Measurements from ENCODE around the gene MAS1L. TPM values are rescaled to one million over a fixed set of nuclear protein-coding genes. Genes with fewer than 3 reads are reported as not detected.

MAS1L gene
- total RNA-seq, 2 experiments from 2014 or later = not detected

GRCh38 chr6:29504961-29505360 lies 17.2 kb upstream of the MAS1L start:
- Mint-ChIP-seq H3K4me1 (peaks cover 1% of the 10 kb centered on the region), H3K4me3 (no peak overlapping the region), H3K9me3 (no peaks in the 10 kb centered on the region), H3K36me3 (ENCODE audit: low read depth) (no peaks in the 10 kb centered on the region), H3K27ac (no peak overlapping the region), H3K27me3 (peaks cover 3% of the 10 kb centered on the region)
- ChIA-PET CTCF (no interaction called here), POLR2A (no interaction called here)
- DNase-seq = peak; percentile 3

DNA sequence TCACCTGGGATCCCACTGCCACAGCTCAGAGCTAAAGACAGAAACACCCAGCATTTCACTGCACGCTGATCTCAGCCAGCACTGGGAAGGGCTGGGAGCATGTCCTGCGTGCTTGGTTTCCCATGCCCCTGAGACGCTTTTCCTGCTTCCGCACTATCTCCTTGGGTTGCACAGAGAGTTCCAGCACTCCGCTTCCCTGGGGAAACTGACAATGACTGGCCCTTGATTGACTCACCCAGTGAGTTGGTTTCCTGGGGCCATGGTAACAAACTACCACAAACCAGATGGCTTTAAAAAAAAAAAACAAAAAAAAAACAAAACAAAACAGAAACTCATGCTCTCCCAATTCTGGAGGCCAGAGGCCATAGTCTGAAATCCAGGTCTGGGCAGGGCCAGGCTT lies 14.8 kb upstream of the MAS1L start:
- ChIA-PET POLR2A (no interaction called here), CTCF (interaction anchor here (1.4 kb wide), 1 partner anchor 12 kb away, joined by 3 read pairs; no protein-coding TSS in a partner anchor)
- no peaks in the 10 kb centered on the region for H3K9me3 Mint-ChIP-seq
- H3K4me3 Mint-ChIP-seq = no peak overlapping the region
- no peaks in the 10 kb centered on the region for H3K36me3 Mint-ChIP-seq (ENCODE audit: low read depth)
- H3K27ac Mint-ChIP-seq = no peak overlapping the region
- peaks cover 10% of the 10 kb centered on the region for H3K27me3 Mint-ChIP-seq
- no peak for DNase-seq
- no peaks in the 10 kb centered on the region for H3K4me1 Mint-ChIP-seq

DNA sequence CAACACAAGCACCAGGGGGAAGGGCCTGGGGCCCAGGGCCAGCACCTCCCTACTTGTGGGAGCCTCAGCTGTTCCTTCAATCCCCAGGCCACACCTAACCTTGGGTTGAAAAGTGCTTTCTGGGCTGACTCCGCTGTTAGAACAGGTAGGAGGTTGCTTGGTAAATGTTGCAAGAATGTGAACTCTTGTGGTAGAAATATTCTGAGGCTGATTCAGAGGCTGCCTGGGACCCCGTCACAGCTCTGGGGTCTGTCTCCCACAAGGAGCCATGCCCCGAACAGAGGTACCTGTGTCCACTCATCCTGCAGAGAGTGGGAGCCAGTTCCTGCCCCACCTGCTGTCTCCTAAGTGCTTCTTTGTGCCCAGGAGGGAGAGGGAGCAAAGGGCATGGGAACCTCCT lies 14.4 kb upstream of the MAS1L start:
- peaks cover 14% of the 10 kb centered on the region for H3K27me3 Mint-ChIP-seq
- POLR2A ChIA-PET = no interaction called here
- H3K4me3 Mint-ChIP-seq = no peak overlapping the region
- no peaks in the 10 kb centered on the region for H3K9me3 Mint-ChIP-seq
- CTCF ChIA-PET = interaction anchor here (1.4 kb wide), 1 partner anchor 12 kb away, joined by 3 read pairs; no protein-coding TSS in a partner anchor
- DNase-seq = peak; percentile 2
- H3K27ac Mint-ChIP-seq = no peak overlapping the region
- H3K4me1 Mint-ChIP-seq = no peaks in the 10 kb centered on the region
- H3K36me3 Mint-ChIP-seq (ENCODE audit: low read depth) = no peaks in the 10 kb centered on the region

GRCh38 chr6:29501106-29501505 lies 13.3 kb upstream of the MAS1L start:
- Mint-ChIP-seq H3K4me3 (no peak overlapping the region), H3K9me3 (no peaks in the 10 kb centered on the region), H3K36me3 (ENCODE audit: low read depth) (no peaks in the 10 kb centered on the region), H3K27me3 (peaks cover 22% of the 10 kb centered on the region), H3K27ac (no peak overlapping the region), H3K4me1 (no peaks in the 10 kb centered on the region)
- POLR2A ChIA-PET = no interaction called here
- DNase-seq = no peak
- CTCF ChIA-PET = interaction anchor here (1.4 kb wide), 1 partner anchor 10 kb away, joined by 3 read pairs; no protein-coding TSS in a partner anchor

DNA sequence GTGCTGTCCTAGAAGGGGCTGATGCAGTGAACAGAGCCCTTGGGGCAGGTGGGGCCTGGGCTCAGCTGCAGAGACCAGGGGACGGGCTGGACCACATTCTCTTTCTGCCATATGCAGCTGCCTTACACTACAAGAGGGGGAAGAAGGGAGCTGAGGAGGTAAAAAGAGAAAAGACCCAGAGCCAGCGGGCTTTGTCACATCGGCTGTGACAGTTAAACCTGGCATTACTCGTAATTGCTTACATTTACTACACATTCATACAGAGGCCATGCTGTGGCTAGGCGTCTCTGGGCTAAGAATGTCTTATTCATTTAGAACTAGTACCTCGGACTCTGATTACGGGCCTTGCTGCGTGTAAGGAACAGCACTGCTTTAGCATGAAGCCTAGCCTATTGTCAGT lies 12.8 kb upstream of the MAS1L start:
- H3K27ac Mint-ChIP-seq = no peak overlapping the region
- H3K9me3 Mint-ChIP-seq = no peaks in the 10 kb centered on the region
- H3K4me3 Mint-ChIP-seq = no peak overlapping the region

DNA sequence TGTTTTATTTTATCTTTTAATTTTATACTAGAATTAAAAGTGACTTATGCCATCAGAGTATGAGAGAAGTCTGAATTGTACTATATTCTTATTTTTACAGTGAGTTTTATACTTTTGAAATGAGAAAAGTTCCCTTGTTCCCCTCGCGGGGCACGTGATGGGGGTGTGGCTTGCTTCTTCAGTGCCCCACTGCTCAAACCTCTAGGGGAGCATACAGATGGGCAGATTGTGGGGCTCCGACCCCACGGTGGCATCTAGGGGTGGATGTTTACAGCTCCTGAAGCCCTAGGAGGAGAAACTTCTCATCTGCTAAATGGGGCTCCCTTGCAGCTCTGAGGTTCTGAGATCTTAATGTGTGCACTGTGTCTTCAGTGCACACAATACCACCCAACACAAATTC lies 11.9 kb upstream of the MAS1L start:
- DNase-seq = no peak
- H3K4me1 Mint-ChIP-seq = no peaks in the 10 kb centered on the region
- no peak overlapping the region for H3K4me3 Mint-ChIP-seq
- H3K27me3 Mint-ChIP-seq = peaks cover 19% of the 10 kb centered on the region
- POLR2A ChIA-PET = no interaction called here
- CTCF ChIA-PET = no interaction called here
- H3K36me3 Mint-ChIP-seq (ENCODE audit: low read depth) = no peaks in the 10 kb centered on the region
- no peaks in the 10 kb centered on the region for H3K9me3 Mint-ChIP-seq
- no peak overlapping the region for H3K27ac Mint-ChIP-seq

More for the DNA sequence above, 12.8 kb upstream of the MAS1L start:
- Mint-ChIP-seq H3K36me3 (ENCODE audit: low read depth) (no peaks in the 10 kb centered on the region), H3K27me3 (peaks cover 22% of the 10 kb centered on the region), H3K4me1 (no peaks in the 10 kb centered on the region)
- ChIA-PET CTCF (no interaction called here), POLR2A (no interaction called here)
- DNase-seq = no peak

- ChIA-PET CTCF (no interaction called here), POLR2A (no interaction called here)
- Mint-ChIP-seq H3K4me1 (no peaks in the 10 kb centered on the region), H3K9me3 (no peaks in the 10 kb centered on the region), H3K36me3 (ENCODE audit: low read depth) (no peaks in the 10 kb centered on the region), H3K27me3 (peaks cover 24% of the 10 kb centered on the region), H3K27ac (no peak overlapping the region), H3K4me3 (no peak overlapping the region)
- no peak for DNase-seq
Measured at GRCh38 chr6:29496961-29497360, 9.2 kb upstream of the MAS1L start.

GRCh38 chr6:29495571-29495970 lies 7.8 kb upstream of the MAS1L start:
- no peak for DNase-seq
- Mint-ChIP-seq H3K36me3 (ENCODE audit: low read depth) (no peaks in the 10 kb centered on the region), H3K4me3 (no peak overlapping the region), H3K4me1 (no peaks in the 10 kb centered on the region), H3K9me3 (no peaks in the 10 kb centered on the region), H3K27ac (no peak overlapping the region), H3K27me3 (peaks cover 27% of the 10 kb centered on the region)
- CTCF ChIA-PET = no interaction called here
- POLR2A ChIA-PET = no interaction called here

GRCh38 chr6:29494131-29494530 lies 6.4 kb upstream of the MAS1L start:
- H3K4me1 Mint-ChIP-seq = no peaks in the 10 kb centered on the region
- H3K9me3 Mint-ChIP-seq = no peaks in the 10 kb centered on the region
- DNase-seq = no peak
- ChIA-PET POLR2A (no interaction called here), CTCF (no interaction called here)
- no peak overlapping the region for H3K27ac Mint-ChIP-seq
- no peak overlapping the region for H3K4me3 Mint-ChIP-seq
- no peaks in the 10 kb centered on the region for H3K36me3 Mint-ChIP-seq (ENCODE audit: low read depth)
- H3K27me3 Mint-ChIP-seq = peaks cover 27% of the 10 kb centered on the region

DNA sequence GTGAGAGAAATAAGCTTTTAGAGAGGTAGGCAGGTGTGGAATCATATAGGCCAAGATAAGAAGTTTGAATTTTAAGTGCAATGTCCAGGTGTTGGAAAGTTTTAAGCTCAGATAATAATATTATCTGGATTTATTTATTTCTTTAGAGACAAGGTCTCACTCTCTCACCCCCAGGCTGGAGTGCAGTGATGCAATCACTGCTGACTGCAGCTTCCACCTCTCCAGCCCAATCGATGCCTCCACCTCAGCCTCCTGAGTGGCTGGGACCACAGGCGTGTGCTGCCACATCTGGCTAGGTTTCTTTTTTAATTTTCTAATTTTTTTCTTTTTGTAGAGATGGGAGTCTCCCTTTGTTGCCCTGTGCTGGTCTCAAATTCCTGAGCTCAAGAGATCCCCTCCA lies 5.5 kb upstream of the MAS1L start:
- Mint-ChIP-seq H3K27me3 (peaks cover 21% of the 10 kb centered on the region), H3K27ac (no peak overlapping the region), H3K9me3 (no peaks in the 10 kb centered on the region), H3K4me3 (no peak overlapping the region), H3K36me3 (ENCODE audit: low read depth) (no peaks in the 10 kb centered on the region), H3K4me1 (no peaks in the 10 kb centered on the region)
- DNase-seq = no peak
- CTCF ChIA-PET = no interaction called here
- POLR2A ChIA-PET = no interaction called here

DNA sequence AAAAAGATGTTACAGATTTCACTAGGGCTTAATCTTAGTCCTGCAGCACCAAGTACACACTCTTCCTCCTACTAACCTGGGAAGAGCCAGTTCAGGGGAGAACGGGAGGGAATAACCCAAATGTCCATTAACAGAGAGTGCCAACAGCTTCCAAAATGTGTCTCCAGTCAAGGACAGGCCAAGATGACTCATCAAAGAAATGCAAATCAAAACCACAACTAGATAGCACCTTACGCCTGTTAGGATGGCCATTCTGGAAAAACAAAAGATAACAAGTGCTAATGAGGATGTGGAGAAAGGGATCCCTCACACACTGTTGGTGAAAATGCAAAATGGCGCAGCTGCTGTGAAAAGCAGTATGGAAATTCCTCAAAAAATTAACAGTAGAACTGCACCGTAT lies 3.8 kb upstream of the MAS1L start:
- Mint-ChIP-seq H3K36me3 (ENCODE audit: low read depth) (no peaks in the 10 kb centered on the region), H3K4me3 (no peak overlapping the region)
- POLR2A ChIA-PET = no interaction called here

DNA sequence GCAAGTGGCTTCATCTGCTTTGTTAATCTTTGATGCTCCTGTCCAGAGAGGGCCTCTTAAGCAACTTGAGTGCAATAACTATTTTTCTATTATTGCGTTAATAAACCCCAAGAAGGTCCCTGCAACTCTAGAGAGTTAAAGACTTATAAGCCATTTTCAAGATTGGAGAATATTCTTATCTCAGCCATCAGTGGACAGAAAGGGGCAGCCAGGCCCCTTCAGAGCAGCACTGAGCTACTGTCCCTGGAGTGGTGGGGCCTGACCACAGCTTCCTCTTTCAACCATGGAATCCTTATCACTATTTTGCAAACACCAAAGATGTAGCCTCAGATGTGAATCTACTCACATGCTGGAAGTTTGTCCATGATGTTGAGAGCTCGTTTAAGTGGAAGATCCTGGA lies 2.8 kb upstream of the MAS1L start:
- DNase-seq = no peak
- Mint-ChIP-seq H3K4me1 (no peaks in the 10 kb centered on the region), H3K36me3 (ENCODE audit: low read depth) (no peaks in the 10 kb centered on the region), H3K4me3 (no peak overlapping the region), H3K27ac (no peak overlapping the region), H3K9me3 (no peaks in the 10 kb centered on the region), H3K27me3 (peaks cover 8% of the 10 kb centered on the region)
- ChIA-PET CTCF (interaction anchor here (1.1 kb wide), 1 partner anchor 11 kb away, joined by 3 read pairs; no protein-coding TSS in a partner anchor), POLR2A (no interaction called here)

More for the DNA sequence above, 3.8 kb upstream of the MAS1L start:
- CTCF ChIA-PET = no interaction called here
- Mint-ChIP-seq H3K27ac (no peak overlapping the region), H3K27me3 (peaks cover 10% of the 10 kb centered on the region), H3K4me1 (no peaks in the 10 kb centered on the region), H3K9me3 (no peaks in the 10 kb centered on the region)
- DNase-seq = no peak

- Mint-ChIP-seq H3K4me3 (no peak overlapping the region), H3K27me3 (peaks cover 8% of the 10 kb centered on the region), H3K27ac (no peak overlapping the region), H3K9me3 (no peaks in the 10 kb centered on the region), H3K36me3 (ENCODE audit: low read depth) (no peaks in the 10 kb centered on the region), H3K4me1 (no peaks in the 10 kb centered on the region)
- ChIA-PET CTCF (interaction anchor here (1.1 kb wide), 1 partner anchor 12 kb away, joined by 3 read pairs; no protein-coding TSS in a partner anchor), POLR2A (no interaction called here)
- no peak for DNase-seq
Measured at GRCh38 chr6:29490055-29490454, 2.3 kb upstream of the MAS1L start.

GRCh38 chr6:29489286-29489685 lies 1.5 kb upstream of the MAS1L start:
- no peak for DNase-seq
- no peak overlapping the region for H3K4me3 Mint-ChIP-seq
- no peaks in the 10 kb centered on the region for H3K9me3 Mint-ChIP-seq
- no peaks in the 10 kb centered on the region for H3K4me1 Mint-ChIP-seq
- CTCF ChIA-PET = no interaction called here
- H3K36me3 Mint-ChIP-seq (ENCODE audit: low read depth) = no peaks in the 10 kb centered on the region
- POLR2A ChIA-PET = no interaction called here
- no peak overlapping the region for H3K27ac Mint-ChIP-seq
- peaks cover 8% of the 10 kb centered on the region for H3K27me3 Mint-ChIP-seq
